ENCODE data around the gene SNX27.

- no peak for TF ChIP-seq POLR2A (IDR thresholded peaks at IDR 0.05; ENCODE audit: low read depth, low read length)
- no peak for TF ChIP-seq POLR2AphosphoS5 (IDR thresholded peaks at IDR 0.05; ENCODE audit: low read depth, low read length)
These were observed 49.9 kb downstream of the SNX27 start for GRCh38 chr1:151661751-151662150.
